K562 (cell line): ENCODE data around the gene SPATA13. TPM values are rescaled to one million over a fixed set of nuclear protein-coding genes. Genes with fewer than 3 reads are reported as not detected.

Source experiments
- ATAC-seq: fragments of 200-7000 bp; cut with Tn5 transposase; 3 replicates; pipeline ENCODE4 v1.9.1; 2020; ENCODE audit warnings: moderate library complexity
- BruUV-seq: library from RNA; stranded (reverse); fragments of 400-500 nt; replicated peaks from 2 replicates; lab custom pipeline; 2021; lab: Mats Ljungman, UMichigan
- CTCF ChIA-PET: fragments of 300-600 bp; formaldehyde crosslinking; extraction: SDS; loops from one replicate; lab custom pipeline; 2021; ENCODE audit warnings: low intra/inter-chr PET ratio; lab: Yijun Ruan, JAX
- POLR2A ChIA-PET: fragments of 300-600, 350-650 bp; sonication (Branson Sonifier 250); formaldehyde crosslinking; extraction: SDS; loops from one replicate; lab custom pipeline; 2021; ENCODE audit warnings: antibody characterized with exemption, inconsistent platforms; lab: Yijun Ruan, JAX
- DNase-seq, 4 experiments: peaks; one replicate each; pipeline versions ENCODE4 v3.0.0 to v3.0.0-alpha.2; 2011 to 2018; ENCODE audit warnings: low spot score in 3 of 4, mixed read lengths in 3 of 4; ENCODE audit errors: extremely low read depth in 1 of 4
- FAIRE-seq: peaks from 2 replicates; lab custom pipeline; 2011; peaks lifted over from hg19 to GRCh38; lab: Jason Lieb, UNC
- H2AFZ ChIP-seq: 2 replicates; pipeline ENCODE4 v1.6.0; 2011; ENCODE audit warnings: low read depth, low read length, control low read depth, inconsistent platforms
- H3K27ac ChIP-seq: fragments of 200-600 bp; 3 replicates; pipeline ENCODE4 v1.8.0; 2011; ENCODE audit warnings: low read depth, mild to moderate bottlenecking, control low read depth, inconsistent platforms, low read length, moderate library complexity, mixed read lengths; ENCODE audit errors: extremely low read depth
- H3K27me3 ChIP-seq, 2 experiments: fragments of 300-600 bp in 1 of 2; 2 replicates in 1 of 2; 3 replicates in 1 of 2; pipeline versions ENCODE4 v1.6.0 to v1.8.0; 2011; ENCODE audit warnings: inconsistent platforms in 2 of 2, low read length in 2 of 2, mild to moderate bottlenecking in 1 of 2, mixed read lengths in 1 of 2, moderate library complexity in 1 of 2; ENCODE audit not compliant: control insufficient read depth in 2 of 2, insufficient read depth in 2 of 2
- H3K36me3 ChIP-seq: fragments of 300-600 bp; 3 replicates; pipeline ENCODE4 v1.8.0; 2011; ENCODE audit warnings: mild to moderate bottlenecking, low read length, inconsistent platforms; ENCODE audit not compliant: control insufficient read depth, insufficient read depth
- H3K4me1 ChIP-seq, 2 experiments: fragments of 200-600 bp in 1 of 2; replicated peaks in 1 of 2; 2 replicates in 1 of 2; 3 replicates in 1 of 2; pipeline versions ENCODE4 v1.5.1 to v1.8.0; 2011; ENCODE audit warnings: inconsistent platforms in 2 of 2, low read length in 2 of 2, mild to moderate bottlenecking in 1 of 2, mixed read lengths in 1 of 2, moderate library complexity in 1 of 2; ENCODE audit not compliant: control insufficient read depth in 2 of 2, insufficient read depth in 2 of 2
- H3K4me2 ChIP-seq: 2 replicates; pipeline ENCODE4 v1.6.1; 2011; ENCODE audit warnings: low read length, control low read depth, inconsistent platforms, mixed read lengths; ENCODE audit not compliant: insufficient read depth
- H3K4me3 ChIP-seq: fragments of 200-600 bp; sonication (generic), shearing (Covaris generic); 2 replicates; pipeline ENCODE4 v1.5.1; 2016; ENCODE audit warnings: control low read depth, inconsistent platforms
- H3K79me2 ChIP-seq: fragments of 200-600 bp; 3 replicates; pipeline ENCODE4 v1.8.0; 2011; ENCODE audit warnings: low read length, inconsistent platforms; ENCODE audit not compliant: control insufficient read depth, insufficient read depth
- H3K9ac ChIP-seq, 2 experiments: 2 replicates each; pipeline versions ENCODE4 v1.6.0 to v1.6.1; 2011; ENCODE audit warnings: low read depth in 2 of 2, low read length in 2 of 2, control low read depth in 1 of 2, inconsistent platforms in 1 of 2, mild to moderate bottlenecking in 1 of 2, mixed read lengths in 1 of 2; ENCODE audit not compliant: insufficient read depth in 1 of 2
- H3K9me1 ChIP-seq: one replicate; pipeline ENCODE4 v1.6.0; 2011; ENCODE audit warnings: inconsistent platforms, mild to moderate bottlenecking, low read length, moderate library complexity; ENCODE audit not compliant: control insufficient read depth, insufficient read depth
- H3K9me3 ChIP-seq: replicated peaks from 2 replicates; pipeline ENCODE4 v1.5.1; 2011; ENCODE audit warnings: low read depth, low read length, inconsistent platforms; ENCODE audit not compliant: control insufficient read depth, insufficient read depth
- H4K20me1 ChIP-seq: replicated peaks from 2 replicates; pipeline ENCODE4 v1.6.1; 2011; ENCODE audit warnings: low read length, inconsistent platforms, mixed read lengths; ENCODE audit not compliant: control insufficient read depth, insufficient read depth
- CREB1 ChIP-seq, 2 experiments: sonication (generic) in 1 of 2; formaldehyde crosslinking in 1 of 2; IDR thresholded peaks; 2 replicates each; pipeline versions ENCODE4 v1.6.1 to v1.8.0; 2012 to 2022; ENCODE audit warnings: inconsistent platforms in 1 of 2, mild to moderate bottlenecking in 1 of 2, missing genetic modification reagents in 1 of 2, moderate library complexity in 1 of 2
- HDGF ChIP-seq: fragments of 450-650 bp; IDR thresholded peaks from 2 replicates; pipeline ENCODE4 v1.6.1; 2016
- MAZ ChIP-seq, 2 experiments: fragments of 450-650 bp in 1 of 2; sonication (generic) in 1 of 2; formaldehyde crosslinking; IDR thresholded peaks in 1 of 2; conservative IDR thresholded peaks in 1 of 2; 2 replicates each; pipeline versions ENCODE4 v1.4.0 to v1.5.0; 2020; ENCODE audit warnings: mild to moderate bottlenecking in 1 of 2, missing genetic modification reagents in 1 of 2
- NEUROD1 ChIP-seq: fragments of 150-350 bp; IDR thresholded peaks from 2 replicates; pipeline ENCODE4 v1.6.1; 2014; ENCODE audit warnings: borderline replicate concordance, low read length, low read depth; ENCODE audit not compliant: partially characterized antibody
- NFXL1 ChIP-seq: fragments of 450-650 bp; formaldehyde crosslinking; IDR thresholded peaks from 2 replicates; pipeline ENCODE4 v1.4.0; 2021; ENCODE audit warnings: mild to moderate bottlenecking
- RAD21 ChIP-seq, 2 experiments: fragments of 250-450 bp in 1 of 2; fragments of 450-650 bp in 1 of 2; sonication (Bioruptor Pico) in 1 of 2; formaldehyde crosslinking in 1 of 2; IDR thresholded peaks in 1 of 2; conservative IDR thresholded peaks in 1 of 2; 2 replicates each; pipeline versions ENCODE4 v1.4.0 to v1.8.0; 2020 to 2022; ENCODE audit warnings: mild to moderate bottlenecking in 2 of 2, moderate library complexity in 1 of 2
- RBM17 ChIP-seq: fragments of 200-400 bp; formaldehyde crosslinking; IDR thresholded peaks from 2 replicates; pipeline ENCODE4 v1.6.1; 2017; ENCODE audit warnings: low read depth, mild to moderate bottlenecking, low read length, borderline replicate concordance
- RBM34 ChIP-seq: fragments of 200-400 bp; formaldehyde crosslinking; IDR thresholded peaks from 2 replicates; pipeline ENCODE4 v1.6.1; 2018; ENCODE audit warnings: low read length, borderline replicate concordance; ENCODE audit not compliant: insufficient read depth
- SNRNP70 ChIP-seq: fragments of 200-400 bp; formaldehyde crosslinking; optimal IDR thresholded peaks from 2 replicates; pipeline ENCODE3; 2017; ENCODE audit warnings: low read depth, low read length
- TAF9B ChIP-seq: fragments of 450-650 bp; IDR thresholded peaks from 2 replicates; pipeline ENCODE4 v1.6.1; 2018; ENCODE audit warnings: mild to moderate bottlenecking; ENCODE audit not compliant: partially characterized antibody
- XRCC4 ChIP-seq: IDR thresholded peaks from one replicate; pipeline ENCODE4 v1.6.1; 2011; ENCODE audit not compliant: insufficient read depth, insufficient read length; ENCODE audit errors: extremely low read depth
- ZBTB8A ChIP-seq: fragments of 450-650 bp; IDR thresholded peaks from 2 replicates; pipeline ENCODE4 v1.6.1; 2018; ENCODE audit warnings: mild to moderate bottlenecking, moderate library complexity; ENCODE audit not compliant: partially characterized antibody
- ZSCAN32 ChIP-seq: fragments of 450-650 bp; formaldehyde crosslinking; IDR thresholded peaks from 2 replicates; pipeline ENCODE4 v1.4.0; 2020; ENCODE audit warnings: mild to moderate bottlenecking, moderate library complexity
- WGBS: fragments of 100-300 bp; shearing (Covaris generic); methylation state at CpG from one replicate; pipeline ENCODE4 v1.1.6; 2016; ENCODE audit warnings: low coverage, mixed read lengths; ENCODE audit not compliant: insufficient coverage; ENCODE audit errors: missing lambda C conversion rate; 5-methylcytosine and 5-hydroxymethylcytosine counted together
- in situ Hi-C: fragments of 300-500 bp; cut with MboI; formaldehyde crosslinking; loops from 4 replicates; pipeline ENCODE4 v1.15.0; 2018; ENCODE audit warnings: inconsistent platforms, mixed read lengths
- intact Hi-C: fragments of 100-400 bp; cut with micrococcal nuclease; formaldehyde crosslinking; loops from 2 replicates; pipeline ENCODE4 v1.14.2; 2022
- polyA plus RNA-seq, 8 experiments: library from polyadenylated mRNA; depleted of rRNA in 4 of 8; stranded (reverse) in 5 of 8; unstranded in 3 of 8; fragments of >200 nt; fragmentation: Nextera tagmentation in 2 of 8; fragmentation: Illumina TruSeq in 1 of 8; extraction: Ambion mirVana in 2 of 8; extraction: Trizol in 1 of 8; gene quantifications; 2 replicates each; pipeline versions ENCODE4 v1.2.1 to v1.2.3, GENCODE V29; 2011 to 2014; ENCODE audit warnings: inconsistent platforms in 1 of 8, missing spikeins in 1 of 8
- total RNA-seq, 7 experiments: library from RNA; depleted of rRNA in 6 of 7; stranded (reverse); fragments of >200 nt in 6 of 7; fragmentation: Illumina TruSeq in 2 of 7; extraction: Trizol in 2 of 7; gene quantifications; 2 replicates each; pipeline versions ENCODE4 v1.2.1 to v1.2.3, GENCODE V29; 2011 to 2021; ENCODE audit warnings: low replicate concordance in 1 of 7
- TF ChIP-seq, protein P1 (sequence below): fragments of 450-650 bp; formaldehyde crosslinking; IDR thresholded peaks from 2 replicates; pipeline ENCODE4 v1.4.0; 2020; ENCODE audit warnings: mild to moderate bottlenecking, moderate library complexity
- TF ChIP-seq, protein P2 (sequence below): fragments of 450-650 bp; IDR thresholded peaks from 2 replicates; pipeline ENCODE4 v1.6.1; 2017; ENCODE audit warnings: antibody characterized with exemption
- TF ChIP-seq, protein P3 (sequence below): fragments of 450-650 bp; IDR thresholded peaks from 2 replicates; pipeline ENCODE4 v1.7.0; 2016; ENCODE audit warnings: borderline replicate concordance

SPATA13 gene
- total and polyA plus RNA-seq, 9 of the 15 experiments (the other 6 are each of a cell fraction or from before 2014, with no cell fraction given), result 0.08 to 0.99 (median 0.21) TPM; not detected in 2

GRCh38 chr13:24306632-24307031 lies 146.1 kb downstream of the SPATA13 start:
- Histone ChIP-seq H3K27me3 (peaks cover 5 to 16% of the 10 kb centered on the region in 2 experiments; a peak in 4 of 5 replicates), H3K4me3 (no peak overlapping the region), H3K9ac (no peak overlapping the region), H3K9me3 (no peaks in the 10 kb centered on the region), H2AFZ (no peak overlapping the region), H3K4me2 (no peak overlapping the region), H3K9me1 (no peaks in the 10 kb centered on the region), H3K79me2 (no peaks in the 10 kb centered on the region)
- in situ Hi-C loops, result no loop called here
- CTCF ChIA-PET, result no interaction called here
- POLR2A ChIA-PET, result no interaction called here
- no peak for DNase-seq
- ATAC-seq, result no peak
- no TSS peak for BruUV-seq
- TF ChIP-seq ZSCAN32 (CRISPR knock-in tag) (no peak), CREB1 (IDR thresholded peaks at IDR 0.05) (no peak), CREB1 (CRISPR knock-in tag; IDR thresholded peaks at IDR 0.05) (no peak), SNRNP70 (no peak), NFXL1 (CRISPR knock-in tag) (no peak), NEUROD1 (no peak), MAZ (CRISPR knock-in tag; conservative IDR thresholded peaks at IDR 0.05 in 1 of 2, IDR thresholded peaks at IDR 0.05 in 1 of 2) (no peak), XRCC4 (no peak), HDGF (no peak), ZBTB8A (no peak), RBM34 (no peak), TAF9B (no peak), RBM17 (no peak), RAD21 (CRISPR knock-in tag; conservative IDR thresholded peaks at IDR 0.05 in 1 of 2, IDR thresholded peaks at IDR 0.05 in 1 of 2) (no peak)
- TF ChIP-seq, protein P1, sequence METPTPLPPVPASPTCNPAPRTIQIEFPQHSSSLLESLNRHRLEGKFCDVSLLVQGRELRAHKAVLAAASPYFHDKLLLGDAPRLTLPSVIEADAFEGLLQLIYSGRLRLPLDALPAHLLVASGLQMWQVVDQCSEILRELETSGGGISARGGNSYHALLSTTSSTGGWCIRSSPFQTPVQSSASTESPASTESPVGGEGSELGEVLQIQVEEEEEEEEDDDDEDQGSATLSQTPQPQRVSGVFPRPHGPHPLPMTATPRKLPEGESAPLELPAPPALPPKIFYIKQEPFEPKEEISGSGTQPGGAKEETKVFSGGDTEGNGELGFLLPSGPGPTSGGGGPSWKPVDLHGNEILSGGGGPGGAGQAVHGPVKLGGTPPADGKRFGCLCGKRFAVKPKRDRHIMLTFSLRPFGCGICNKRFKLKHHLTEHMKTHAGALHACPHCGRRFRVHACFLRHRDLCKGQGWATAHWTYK (CRISPR knock-in tag), result no peak
- TF ChIP-seq, protein P2, sequence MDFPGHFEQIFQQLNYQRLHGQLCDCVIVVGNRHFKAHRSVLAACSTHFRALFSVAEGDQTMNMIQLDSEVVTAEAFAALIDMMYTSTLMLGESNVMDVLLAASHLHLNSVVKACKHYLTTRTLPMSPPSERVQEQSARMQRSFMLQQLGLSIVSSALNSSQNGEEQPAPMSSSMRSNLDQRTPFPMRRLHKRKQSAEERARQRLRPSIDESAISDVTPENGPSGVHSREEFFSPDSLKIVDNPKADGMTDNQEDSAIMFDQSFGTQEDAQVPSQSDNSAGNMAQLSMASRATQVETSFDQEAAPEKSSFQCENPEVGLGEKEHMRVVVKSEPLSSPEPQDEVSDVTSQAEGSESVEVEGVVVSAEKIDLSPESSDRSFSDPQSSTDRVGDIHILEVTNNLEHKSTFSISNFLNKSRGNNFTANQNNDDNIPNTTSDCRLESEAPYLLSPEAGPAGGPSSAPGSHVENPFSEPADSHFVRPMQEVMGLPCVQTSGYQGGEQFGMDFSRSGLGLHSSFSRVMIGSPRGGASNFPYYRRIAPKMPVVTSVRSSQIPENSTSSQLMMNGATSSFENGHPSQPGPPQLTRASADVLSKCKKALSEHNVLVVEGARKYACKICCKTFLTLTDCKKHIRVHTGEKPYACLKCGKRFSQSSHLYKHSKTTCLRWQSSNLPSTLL, result no peak
- TF ChIP-seq, protein P3, sequence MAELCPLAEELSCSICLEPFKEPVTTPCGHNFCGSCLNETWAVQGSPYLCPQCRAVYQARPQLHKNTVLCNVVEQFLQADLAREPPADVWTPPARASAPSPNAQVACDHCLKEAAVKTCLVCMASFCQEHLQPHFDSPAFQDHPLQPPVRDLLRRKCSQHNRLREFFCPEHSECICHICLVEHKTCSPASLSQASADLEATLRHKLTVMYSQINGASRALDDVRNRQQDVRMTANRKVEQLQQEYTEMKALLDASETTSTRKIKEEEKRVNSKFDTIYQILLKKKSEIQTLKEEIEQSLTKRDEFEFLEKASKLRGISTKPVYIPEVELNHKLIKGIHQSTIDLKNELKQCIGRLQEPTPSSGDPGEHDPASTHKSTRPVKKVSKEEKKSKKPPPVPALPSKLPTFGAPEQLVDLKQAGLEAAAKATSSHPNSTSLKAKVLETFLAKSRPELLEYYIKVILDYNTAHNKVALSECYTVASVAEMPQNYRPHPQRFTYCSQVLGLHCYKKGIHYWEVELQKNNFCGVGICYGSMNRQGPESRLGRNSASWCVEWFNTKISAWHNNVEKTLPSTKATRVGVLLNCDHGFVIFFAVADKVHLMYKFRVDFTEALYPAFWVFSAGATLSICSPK, result no peak
- TF ChIP-seq, all 486 proteins: peak for 0
- 0% methylated on average over 1 of the region's 1 CpG for WGBS
- no peaks in the 10 kb centered on the region; a peak in 1 of 5 replicates for H3K4me1 ChIP-seq
- intact Hi-C loops, result no loop called here
- FAIRE-seq, result no peak
- no peaks in the 10 kb centered on the region for H4K20me1 ChIP-seq
- H3K36me3 ChIP-seq, result no peaks in the 10 kb centered on the region
- no peak overlapping the region for H3K27ac ChIP-seq
